PC-3 (cell line): Measurements from ENCODE around the gene TEX264.

ENCODE experiments used
- EZH2 ChIP-seq: fragments of 300-600 bp; sonication (generic); IDR thresholded peaks from one replicate; pipeline ENCODE4 v1.6.1; 2017; ENCODE audit warnings: antibody characterized with exemption, mild to moderate bottlenecking, low read length; ENCODE audit not compliant: unreplicated experiment
- EZH2phosphoT487 ChIP-seq: fragments of 300-600 bp; sonication (generic); IDR thresholded peaks from 2 replicates; pipeline ENCODE4 v1.6.1; 2018; ENCODE audit warnings: mild to moderate bottlenecking, antibody characterized with exemption, low read length, borderline replicate concordance
- TF ChIP-seq, protein P1 (sequence below): fragments of 300-600 bp; sonication (generic); conservative IDR thresholded peaks from 2 replicates; pipeline ENCODE4 v1.5.1; 2017; ENCODE audit warnings: antibody characterized with exemption, low read depth, mild to moderate bottlenecking, low read length

DNA sequence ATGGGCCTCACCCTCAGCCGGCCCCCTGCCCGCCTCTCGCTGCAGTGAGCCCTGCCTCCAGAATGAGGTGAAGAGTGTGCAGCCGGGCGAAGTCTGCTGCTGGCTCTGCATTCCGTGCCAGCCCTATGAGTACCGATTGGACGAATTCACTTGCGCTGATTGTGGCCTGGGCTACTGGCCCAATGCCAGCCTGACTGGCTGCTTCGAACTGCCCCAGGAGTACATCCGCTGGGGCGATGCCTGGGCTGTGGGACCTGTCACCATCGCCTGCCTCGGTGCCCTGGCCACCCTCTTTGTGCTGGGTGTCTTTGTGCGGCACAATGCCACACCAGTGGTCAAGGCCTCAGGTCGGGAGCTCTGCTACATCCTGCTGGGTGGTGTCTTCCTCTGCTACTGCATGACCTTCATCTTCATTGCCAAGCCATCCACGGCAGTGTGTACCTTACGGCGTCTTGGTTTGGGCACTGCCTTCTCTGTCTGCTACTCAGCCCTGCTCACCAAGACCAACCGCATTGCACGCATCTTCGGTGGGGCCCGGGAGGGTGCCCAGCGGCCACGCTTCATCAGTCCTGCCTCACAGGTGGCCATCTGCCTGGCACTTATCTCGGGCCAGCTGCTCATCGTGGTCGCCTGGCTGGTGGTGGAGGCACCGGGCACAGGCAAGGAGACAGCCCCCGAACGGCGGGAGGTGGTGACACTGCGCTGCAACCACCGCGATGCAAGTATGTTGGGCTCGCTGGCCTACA, 44.4 kb downstream of the TEX264 start:
- TF ChIP-seq, protein P1, sequence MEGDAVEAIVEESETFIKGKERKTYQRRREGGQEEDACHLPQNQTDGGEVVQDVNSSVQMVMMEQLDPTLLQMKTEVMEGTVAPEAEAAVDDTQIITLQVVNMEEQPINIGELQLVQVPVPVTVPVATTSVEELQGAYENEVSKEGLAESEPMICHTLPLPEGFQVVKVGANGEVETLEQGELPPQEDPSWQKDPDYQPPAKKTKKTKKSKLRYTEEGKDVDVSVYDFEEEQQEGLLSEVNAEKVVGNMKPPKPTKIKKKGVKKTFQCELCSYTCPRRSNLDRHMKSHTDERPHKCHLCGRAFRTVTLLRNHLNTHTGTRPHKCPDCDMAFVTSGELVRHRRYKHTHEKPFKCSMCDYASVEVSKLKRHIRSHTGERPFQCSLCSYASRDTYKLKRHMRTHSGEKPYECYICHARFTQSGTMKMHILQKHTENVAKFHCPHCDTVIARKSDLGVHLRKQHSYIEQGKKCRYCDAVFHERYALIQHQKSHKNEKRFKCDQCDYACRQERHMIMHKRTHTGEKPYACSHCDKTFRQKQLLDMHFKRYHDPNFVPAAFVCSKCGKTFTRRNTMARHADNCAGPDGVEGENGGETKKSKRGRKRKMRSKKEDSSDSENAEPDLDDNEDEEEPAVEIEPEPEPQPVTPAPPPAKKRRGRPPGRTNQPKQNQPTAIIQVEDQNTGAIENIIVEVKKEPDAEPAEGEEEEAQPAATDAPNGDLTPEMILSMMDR: no peak
- TF ChIP-seq EZH2 (no peak), EZH2phosphoT487 (no peak)
